Measurements from ENCODE around the gene TFCP2L1.
A peak's percentile ranks its signal among the peaks of the same experiment; 100 is the strongest.
"Not testable (repeated sequence)": the region's sequence is repeated elsewhere in the genome, so short reads cannot be mapped to it uniquely, and the experiment has no call there.

The TFCP2L1 gene, protein sequence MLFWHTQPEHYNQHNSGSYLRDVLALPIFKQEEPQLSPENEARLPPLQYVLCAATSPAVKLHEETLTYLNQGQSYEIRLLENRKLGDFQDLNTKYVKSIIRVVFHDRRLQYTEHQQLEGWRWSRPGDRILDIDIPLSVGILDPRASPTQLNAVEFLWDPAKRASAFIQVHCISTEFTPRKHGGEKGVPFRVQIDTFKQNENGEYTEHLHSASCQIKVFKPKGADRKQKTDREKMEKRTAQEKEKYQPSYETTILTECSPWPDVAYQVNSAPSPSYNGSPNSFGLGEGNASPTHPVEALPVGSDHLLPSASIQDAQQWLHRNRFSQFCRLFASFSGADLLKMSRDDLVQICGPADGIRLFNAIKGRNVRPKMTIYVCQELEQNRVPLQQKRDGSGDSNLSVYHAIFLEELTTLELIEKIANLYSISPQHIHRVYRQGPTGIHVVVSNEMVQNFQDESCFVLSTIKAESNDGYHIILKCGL

DNA sequence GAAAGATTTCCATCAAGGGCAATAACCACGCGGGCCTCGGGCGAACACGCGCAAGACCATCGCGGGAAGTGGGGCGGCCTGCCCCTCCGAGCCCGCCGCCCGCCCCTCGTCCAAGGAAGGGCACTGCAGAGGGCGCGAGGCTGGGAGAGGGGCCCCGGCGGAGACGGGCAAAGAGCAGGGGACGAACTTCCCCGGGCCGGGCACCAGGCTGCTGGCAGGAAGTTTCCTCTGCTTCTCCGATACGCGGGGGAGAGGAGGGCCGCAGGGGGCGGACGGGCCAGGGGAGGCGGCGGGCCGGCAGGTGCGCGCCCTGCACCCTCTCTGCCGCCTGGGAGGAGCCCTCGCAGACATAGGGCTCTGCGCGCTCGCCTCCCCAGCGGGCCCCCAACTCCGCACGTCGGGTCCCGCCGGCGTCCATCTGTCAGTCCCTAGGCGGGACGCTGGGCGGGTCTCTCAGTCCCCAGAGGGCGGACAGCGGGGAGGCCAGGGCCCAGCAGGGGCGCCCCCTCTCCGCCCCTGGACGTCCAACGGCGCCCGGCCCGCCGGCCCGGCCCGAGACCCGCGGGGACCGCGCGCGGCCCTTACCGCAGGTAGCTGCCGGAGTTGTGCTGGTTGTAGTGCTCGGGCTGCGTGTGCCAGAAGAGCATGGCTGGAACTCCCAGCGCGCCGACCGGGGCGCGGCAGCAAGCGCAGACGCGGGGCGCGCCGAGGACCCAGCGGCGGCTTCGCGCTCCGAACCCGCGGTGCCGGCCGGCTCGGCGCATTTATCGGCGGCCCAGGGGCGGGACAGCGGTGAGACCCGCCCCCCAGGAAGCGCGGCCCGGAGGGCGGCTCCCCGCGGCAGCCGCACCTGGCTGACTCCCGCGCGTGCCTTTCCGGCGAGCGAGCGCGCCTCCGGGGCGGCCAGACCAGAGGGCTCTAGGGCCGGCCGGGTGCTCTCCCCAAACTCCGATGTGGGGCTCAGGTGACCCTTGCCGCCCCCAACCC is at the start of gene TFCP2L1:
Gene TFCP2L1 (minus strand): TSS at position 740 of the 987 bp plus-strand sequence. CDS start 93 bp downstream, at position 647.
- DNase-seq (ENCODE audit: low spot score), result peak; percentile 55

DNA sequence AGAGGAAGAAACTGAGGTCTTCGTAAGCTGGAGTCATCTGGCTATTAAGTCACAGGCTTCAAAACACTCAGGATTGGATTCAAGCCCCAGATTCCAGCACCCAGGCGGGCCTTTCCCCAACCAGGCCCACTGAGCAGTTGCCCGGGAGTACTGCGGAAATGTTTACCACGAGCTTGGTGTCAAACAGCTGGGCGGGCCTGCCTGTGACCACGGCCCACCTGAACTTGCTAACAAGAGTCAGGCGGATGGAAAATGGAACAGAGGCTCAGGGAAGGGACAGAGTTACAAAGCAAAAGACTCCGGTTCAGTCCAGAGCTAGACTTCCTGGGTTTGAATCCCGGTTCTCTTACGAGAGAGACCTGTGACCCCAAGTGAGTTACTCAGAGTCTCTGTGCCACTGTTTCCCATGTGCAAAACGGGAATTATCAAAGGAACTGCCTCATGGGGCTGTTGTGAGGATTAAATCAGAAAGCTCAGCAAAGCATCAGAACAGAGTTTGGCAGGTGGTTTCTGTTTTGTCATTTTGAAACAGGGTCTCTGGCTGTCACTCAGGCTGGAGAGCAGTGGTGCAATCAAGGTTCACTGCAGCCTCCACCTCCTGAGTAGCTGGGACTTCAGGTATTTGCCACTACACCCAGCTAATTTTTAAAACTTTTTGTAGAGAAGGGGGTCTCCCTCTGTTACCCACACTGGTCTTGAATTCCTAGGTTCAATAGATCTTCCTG is 49.0 kb upstream of the TFCP2L1 start:
- no peak for DNase-seq (ENCODE audit: low spot score)

DNA sequence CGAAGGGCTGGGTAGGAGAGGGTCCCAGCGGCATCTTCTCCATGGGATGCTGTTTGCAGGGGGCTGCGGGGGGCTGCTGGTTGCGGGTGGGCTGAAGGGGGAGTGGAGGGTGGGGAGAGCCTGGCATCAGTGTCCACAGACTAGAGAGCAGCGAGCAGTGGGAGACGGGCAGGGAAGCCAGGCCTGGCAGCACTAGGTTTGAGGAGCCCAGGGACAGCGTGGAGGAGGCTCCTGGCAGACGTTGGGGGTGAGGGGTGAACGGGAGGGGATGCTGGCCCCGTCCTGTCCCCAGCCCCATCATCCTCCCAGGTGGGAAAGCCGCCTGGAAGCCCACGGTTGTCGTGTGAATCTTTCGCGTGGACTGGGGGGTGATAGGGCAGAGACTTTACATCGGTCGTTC is 48.2 kb upstream of the TFCP2L1 start:
- DNase-seq (ENCODE audit: low spot score), result no peak

DNA sequence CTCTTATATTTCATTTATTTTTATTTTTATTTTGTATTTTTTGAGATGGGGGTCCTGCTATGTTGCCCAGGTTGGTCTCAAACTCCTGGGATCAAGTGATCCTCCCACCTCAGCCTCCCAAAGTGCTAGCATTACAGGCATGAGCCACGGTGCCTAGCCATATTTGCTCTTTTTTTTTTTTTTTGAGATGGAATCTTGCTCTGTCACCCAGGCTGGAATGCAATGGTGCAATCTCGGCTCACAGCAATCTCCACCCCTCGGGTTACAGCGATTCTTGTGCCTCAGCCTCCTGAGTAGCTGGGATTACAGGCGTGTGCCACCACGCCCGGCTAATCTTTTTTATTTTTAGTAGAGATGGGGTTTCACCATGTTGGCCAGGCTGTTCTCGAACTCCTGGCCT is 46.3 kb upstream of the TFCP2L1 start:
- not testable (repeated sequence) for DNase-seq (ENCODE audit: low spot score)

DNA sequence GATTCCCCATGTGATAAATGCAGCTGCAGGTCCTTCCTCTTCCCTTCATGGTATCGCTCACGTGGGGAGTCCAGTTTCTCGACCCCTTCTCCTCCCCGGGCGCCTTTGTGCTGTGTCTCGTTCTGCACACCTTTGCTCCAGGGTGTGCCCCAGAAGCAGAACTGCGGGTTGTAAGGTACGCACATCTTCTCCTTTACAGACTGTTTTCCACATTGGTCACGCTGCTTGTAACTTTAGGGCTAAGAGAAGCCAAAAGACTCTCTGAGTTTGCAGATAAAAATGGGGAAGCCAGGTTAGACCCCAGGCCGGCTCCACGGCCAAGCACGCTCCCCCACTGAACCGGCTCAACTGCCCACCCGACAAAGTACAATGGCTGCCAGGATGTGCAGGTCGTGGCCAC is 45.9 kb upstream of the TFCP2L1 start:
- DNase-seq (ENCODE audit: low spot score), result no peak

DNA sequence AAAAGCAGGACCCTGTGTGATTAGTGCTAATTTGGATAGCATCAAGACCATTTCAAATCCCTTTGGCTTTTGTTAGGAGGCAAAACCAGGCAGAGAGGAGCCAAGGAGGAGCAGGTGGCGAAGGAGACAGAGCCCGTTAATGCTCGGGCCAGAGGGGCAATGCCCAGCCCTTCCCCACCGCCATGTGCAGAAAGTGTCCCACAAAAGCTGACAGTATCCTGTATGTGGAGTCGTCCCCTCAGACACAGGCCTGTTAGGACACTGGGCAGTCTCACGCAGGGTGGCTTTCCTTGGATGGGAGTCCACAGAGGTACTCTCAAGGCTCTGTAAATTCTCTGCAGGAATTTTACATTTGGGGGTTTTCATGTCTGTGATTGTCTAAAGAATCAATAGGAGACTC is 44.8 kb upstream of the TFCP2L1 start:
- DNase-seq (ENCODE audit: low spot score), result no peak

DNA sequence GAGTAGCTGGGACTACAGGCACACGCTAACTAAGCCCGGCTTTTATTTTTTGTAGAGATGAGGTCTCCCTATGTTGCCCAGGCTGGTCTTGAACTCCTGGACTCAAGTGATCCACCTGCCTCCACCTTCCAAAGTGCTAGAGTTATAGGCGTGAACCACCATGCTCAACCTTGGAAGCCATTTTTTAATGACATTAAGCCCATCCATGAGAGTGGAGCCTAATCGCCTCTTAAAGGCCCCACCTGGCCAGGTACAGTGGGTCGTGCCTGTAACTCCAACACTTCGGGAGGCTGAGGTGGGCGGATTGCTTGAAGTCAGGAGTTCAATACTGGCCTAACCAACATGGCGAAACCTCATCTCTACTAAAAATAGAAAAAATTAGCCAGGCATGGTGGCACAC is 41.6 kb upstream of the TFCP2L1 start:
- no peak for DNase-seq (ENCODE audit: low spot score)

DNA sequence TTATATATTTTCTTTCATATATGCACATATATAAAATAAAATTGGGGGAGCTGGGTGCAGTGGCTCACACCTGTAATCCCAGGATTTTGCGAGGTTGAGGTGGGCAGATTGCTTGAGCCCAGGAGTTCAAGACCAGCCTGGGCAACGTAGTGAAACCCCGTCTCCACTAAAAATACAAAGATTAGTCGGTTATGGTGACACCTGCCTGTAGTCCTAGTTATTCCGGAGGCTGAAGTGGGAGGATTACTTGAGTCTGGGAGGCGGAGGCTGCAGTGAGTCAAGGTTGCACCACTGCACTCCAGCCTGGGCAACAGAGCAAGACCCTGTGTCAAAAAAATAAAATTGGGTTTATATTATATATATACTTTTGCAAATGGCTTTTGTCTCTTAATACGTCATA is 39.6 kb upstream of the TFCP2L1 start:
- DNase-seq (ENCODE audit: low spot score), result no peak

DNA sequence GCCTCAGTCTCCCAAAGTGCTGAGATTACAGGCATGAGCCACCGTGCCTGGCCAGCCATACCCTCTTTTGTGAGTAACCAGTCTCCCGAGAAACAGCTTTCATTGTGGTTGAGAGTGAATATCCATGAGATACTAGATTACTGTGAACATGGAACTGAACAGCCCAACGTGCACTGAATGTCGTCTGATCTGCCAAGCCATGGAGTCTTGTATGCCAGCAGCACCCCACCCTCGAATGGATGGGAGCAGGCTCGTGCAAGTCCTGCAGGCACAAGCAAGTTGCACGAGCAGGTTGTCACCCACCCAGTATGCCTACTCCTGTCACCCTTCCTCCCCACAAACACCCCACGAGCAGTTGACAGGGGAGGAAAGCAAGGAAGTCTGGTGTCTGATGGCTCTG is 36.5 kb upstream of the TFCP2L1 start:
- no peak for DNase-seq (ENCODE audit: low spot score)

DNA sequence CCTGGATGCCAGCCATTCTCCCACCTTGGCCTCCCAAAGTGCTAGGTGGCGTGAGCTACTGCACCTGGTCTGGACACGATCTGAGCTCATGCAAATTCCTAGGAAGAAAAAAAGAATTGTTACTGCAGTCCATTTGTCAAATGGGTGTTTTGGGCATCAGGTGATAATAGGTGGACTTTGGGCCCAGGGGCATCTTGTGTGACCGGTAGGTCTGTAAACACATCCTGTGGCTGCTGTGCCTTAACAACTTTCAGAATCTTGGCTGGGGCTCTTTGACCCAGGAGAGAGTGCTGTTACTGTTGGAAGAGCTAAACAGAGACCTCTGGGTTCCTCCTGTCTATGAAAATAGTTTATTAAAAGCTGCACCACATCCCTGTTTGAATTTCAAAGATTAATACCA is 34.9 kb upstream of the TFCP2L1 start:
- DNase-seq (ENCODE audit: low spot score), result no peak

DNA sequence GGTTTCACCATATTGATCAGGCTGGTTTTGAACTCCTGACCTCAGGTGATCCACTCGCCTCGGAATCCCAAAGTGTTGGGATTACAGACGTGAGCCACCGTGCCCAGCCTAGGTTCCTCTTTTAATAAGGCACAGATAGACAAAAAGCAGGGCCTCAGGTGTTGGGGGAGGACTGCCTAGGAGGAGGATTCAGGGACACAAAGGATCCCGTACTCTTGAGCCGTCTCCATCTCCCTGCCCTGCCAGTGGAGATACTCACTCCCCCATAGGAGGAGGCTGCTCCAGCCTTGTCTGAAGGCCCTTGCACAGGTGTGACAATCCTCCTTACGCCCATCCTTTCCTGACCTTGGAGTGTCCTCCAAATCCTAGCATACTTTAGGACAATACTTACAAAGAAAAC is 32.0 kb upstream of the TFCP2L1 start:
- no peak for DNase-seq (ENCODE audit: low spot score)

DNA sequence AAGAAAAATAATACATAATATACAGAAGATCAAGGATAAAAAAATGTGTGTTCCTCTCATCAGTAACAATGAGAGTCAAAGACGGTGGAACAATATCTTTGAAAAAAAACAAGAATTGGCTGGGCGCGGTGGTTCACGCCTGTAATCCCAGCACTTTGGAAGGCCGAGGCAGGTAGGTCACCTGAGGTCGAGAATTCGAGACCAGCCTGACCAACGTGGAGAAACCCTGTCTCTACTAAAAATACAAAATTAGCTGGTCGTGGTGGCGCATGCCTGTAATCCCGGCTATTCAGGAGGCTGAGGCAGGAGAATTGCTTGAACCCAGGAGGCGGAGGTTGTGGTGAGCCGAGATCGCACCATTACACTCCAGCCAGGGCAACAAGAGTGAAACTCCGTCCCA is 28.7 kb upstream of the TFCP2L1 start:
- DNase-seq (ENCODE audit: low spot score), result not testable (repeated sequence)

DNA sequence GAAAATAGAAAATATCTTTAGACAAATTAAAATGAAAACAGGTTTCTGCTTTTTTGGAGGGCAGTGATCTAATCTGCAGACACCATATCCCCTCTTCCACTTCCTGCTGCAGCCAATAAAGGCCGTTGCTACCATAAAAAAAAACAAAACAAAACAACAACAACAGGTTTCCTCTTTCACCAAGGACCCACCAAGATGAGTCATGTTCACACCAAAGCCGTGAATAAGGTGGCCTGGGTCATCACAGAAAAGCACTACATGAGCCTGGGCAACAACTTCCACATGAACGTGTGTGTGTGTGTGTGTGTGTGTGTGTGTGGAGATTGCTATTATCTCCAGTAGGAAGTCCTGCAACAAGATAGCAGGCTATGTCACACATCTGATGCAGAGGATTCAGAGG is 24.8 kb upstream of the TFCP2L1 start:
- peak; percentile 38 for DNase-seq (ENCODE audit: low spot score)

DNA sequence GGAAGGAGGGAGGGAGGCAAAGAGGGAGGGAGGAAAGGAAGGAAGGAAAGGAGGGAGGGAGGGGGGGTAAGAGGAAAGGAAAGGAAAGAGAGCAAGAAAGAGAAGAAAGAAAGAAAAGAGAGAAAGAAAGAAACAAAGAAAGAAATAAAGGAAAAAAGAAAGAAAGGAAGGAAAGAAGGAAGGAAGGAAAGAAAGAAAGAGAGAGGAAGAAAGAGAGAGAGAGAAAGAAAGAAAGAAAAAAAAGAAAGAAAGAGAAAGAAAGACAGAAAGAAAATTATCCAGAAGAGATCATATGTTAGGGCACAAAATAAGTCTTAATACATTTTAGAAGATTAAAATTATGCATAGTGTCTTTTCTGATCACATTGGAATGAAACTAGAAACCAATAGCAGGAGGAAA is 24.3 kb upstream of the TFCP2L1 start:
- DNase-seq (ENCODE audit: low spot score), result no peak

DNA sequence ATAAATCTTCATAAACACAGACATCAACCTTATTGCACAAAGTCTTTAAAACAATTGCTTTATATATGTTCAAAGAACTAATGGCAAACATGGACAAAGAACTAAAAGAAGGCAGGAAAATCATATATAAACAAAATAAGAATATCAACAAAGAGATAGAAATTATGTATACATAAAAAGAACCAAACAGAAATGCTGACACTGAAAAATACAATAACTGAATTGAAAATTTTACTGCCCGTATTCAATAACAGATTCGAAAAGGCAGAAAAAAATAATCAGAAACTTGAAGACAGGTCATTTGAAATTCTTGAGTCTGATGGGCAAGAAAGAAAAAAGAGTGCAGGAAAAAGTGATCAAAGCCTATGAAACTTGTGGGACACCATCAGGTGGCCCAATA is 22.0 kb upstream of the TFCP2L1 start:
- DNase-seq (ENCODE audit: low spot score), result no peak

DNA sequence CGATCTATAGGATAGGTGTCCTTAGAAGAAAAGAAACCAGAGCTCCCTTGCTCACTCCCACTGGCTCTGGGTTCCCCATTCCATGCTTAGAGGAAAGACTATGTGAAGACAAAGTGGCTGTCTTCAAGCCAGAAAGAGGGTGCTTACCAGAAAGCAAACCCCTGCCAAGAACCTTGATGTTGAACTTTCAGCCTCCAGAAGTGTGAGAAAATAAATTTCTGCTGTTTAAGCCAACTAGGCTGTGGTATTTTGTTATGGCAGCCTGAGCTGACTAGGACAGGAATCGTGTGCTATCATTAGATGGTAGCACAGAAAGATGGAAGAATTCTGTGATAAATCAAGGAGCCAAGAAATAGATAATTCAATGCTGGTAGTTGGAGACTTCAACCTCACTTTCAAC is 19.9 kb upstream of the TFCP2L1 start:
- no peak for DNase-seq (ENCODE audit: low spot score)

DNA sequence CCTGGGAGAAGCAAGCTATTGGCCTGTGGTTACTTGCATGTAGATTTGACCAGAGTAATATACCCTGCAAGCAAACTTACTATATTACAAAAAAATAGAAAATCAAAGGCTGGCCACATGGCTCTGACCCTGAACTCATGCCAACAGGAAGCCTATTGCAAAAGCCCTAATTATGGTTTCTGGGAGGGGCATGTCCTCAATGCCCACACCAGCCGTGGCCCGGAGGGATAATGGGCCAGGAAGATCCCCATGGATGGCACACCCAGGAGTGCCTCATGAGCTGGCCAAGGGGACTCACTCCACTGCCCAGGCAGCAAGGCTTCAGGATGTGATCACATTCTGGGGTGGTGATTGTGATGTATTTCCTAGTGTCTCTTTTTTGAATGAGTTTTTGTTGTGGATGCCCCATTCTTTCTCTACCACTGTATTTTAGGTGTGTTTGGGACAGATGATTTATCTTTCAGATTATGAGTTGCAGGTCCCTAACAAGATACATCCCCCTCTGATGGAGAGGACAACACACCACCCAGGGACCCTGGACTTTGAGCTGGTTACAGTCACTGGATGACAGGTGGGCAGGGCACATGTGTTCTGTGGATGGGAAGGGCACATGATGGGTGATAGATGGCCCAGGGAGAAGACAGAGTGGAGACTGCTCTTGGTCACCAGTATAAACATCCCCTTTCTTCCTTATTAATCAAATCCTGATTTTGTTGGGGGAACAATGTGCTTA is 18.7 kb upstream of the TFCP2L1 start:
- no peak for DNase-seq (ENCODE audit: low spot score)

DNA sequence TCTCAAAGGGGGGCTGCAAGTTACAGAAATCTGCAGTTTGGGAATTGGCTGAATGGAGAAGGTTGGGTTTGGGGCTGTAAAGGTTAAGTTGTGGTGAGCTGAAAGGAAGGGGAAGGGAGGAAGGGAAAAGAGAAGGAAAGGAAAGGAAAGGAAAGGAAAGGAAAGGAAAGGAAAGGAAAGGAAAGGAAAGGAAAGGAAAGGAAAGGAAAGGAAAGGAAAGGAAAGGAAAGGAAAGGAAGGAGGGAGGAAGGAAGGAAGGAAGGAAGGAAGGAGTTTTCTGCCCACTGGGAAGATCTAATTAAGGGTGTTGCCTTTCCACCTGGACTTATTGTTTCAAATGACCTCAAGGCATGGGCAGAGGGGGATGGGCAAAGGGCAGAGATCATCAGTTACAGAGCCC is 16.2 kb upstream of the TFCP2L1 start:
- not testable (repeated sequence) for DNase-seq (ENCODE audit: low spot score)

DNA sequence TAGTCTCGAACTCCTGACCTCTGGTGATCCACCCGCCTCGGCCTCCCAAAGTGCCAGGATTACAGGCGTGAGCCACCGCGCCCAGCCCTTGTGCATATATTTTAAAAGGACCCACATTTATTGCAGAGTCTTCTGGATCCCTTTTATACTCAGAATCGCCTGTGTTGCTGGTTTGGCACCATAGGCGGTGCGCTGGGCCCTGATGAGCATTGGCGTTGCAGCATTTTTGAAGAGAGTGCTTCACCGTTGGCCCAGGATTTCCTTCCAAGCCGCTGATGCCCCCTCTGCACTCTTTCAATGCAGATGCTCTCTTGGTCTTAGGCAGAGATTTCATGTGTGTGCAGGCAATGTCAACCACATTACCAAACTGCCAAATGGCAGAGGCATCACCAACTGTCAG is 13.5 kb upstream of the TFCP2L1 start:
- no peak for DNase-seq (ENCODE audit: low spot score)

DNA sequence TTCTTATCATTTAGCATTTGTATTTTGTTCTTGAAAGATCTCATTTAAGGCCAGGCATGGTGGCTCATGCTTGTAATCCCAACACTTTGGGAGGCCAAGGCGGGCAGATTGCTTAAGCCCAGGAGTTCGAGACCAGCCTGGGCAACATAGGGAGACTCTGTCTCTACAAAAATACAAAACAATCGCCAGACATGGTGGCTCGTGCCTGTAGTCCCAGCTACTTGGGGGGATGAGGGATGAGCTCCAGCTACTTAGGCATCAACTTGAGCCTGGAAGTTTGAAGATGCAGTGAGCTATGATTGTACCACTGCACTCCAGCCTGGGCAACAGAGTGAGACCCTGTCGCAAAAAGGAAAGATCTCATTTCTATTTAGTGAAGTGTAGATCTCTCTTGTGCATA is 12.9 kb upstream of the TFCP2L1 start:
- not testable (repeated sequence) for DNase-seq (ENCODE audit: low spot score)

DNA sequence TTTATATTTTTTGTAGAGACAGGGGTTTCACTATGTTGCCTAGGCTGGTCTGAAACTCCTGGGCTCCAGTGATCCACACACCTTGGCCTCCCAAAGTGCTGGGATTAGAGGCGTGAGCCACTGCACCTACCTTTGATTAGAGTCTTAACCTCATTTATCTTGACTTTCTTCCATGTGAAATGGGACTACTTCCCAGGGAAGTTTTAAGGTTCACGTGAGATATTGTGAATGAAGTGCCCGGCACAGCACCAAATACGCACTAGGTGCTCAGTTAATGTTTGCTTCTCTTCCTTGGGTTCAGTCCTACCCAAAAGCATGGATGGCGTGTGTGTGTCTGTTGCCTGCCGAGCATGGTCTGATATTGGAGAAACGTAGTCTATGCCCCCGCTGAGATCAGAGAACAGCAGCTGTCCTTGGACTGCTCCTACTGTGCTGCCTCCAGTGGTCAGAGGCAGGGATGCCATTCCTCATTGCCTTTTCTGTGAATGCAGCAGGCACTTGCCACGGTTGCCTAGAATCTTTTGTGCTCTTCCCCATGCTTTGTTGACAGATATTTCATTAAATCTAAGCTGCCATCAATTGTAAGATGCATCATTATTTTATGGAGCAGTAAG is 12.3 kb upstream of the TFCP2L1 start:
- DNase-seq (ENCODE audit: low spot score), result peak; percentile 63

All from RKO (cell line).